SW 1271 (cell line): ENCODE results near the gene SH3TC1.

Experiments used
- DNase-seq, 2 experiments: peaks; one replicate each; lab custom pipeline; 2025; lab: John Stamatoyannopoulos, UW

SH3TC1 gene

DNA sequence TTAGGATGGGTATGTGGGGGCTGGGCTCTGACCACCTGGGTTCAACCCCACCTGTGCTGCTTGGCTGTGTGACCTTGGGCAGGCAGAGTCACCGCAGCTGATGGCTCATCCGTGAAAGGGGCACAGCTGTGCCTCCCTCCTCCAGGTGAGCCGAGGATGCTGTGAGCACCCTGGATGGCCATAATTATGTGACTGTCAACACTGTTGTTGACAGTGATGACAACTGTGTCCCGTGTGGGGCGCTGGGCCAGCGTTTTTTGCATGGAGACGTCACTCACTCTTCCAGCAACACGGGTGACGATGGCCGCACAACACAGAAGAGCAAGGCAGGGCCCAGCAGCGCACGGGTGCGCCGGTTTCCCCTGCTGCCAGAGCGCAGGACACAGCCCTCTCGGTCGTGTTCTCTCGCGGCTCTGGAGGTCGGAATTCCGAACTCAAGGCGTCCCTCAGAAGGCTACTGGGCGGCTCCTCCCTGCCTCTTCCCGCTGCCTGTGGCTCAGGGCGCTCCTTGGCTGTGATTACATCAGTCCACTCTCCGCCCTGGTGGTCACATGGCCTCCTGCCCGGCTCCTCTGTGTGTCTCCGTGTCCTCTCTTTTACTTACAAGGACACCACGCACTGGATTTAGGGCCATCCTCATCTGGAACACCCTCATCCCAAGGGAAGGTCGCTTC lies 1.3 kb downstream of the SH3TC1 start:
- no peak for DNase-seq

DNA sequence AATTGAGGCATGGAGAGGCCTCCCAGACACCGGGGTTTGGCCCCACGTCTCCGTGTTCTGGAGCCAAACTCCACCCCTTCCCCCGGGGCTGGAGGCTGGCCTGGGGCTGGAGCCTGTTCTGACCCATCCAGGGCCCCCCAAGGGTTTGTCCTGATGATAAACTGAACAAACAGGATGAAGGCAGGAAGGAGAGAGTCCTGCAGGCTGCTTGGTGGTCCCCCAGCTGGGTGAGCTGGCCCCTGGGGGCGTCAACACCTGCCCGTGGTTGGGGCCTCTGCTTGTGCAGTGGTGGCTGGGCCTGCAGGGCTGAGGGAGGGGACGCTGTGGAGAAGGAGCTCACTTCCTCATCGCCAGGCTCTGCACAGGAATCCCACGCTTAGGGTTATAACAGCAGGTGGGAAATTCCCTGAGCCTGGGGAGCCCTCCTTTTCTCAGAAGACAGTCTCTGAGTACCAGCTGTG lies 2.3 kb downstream of the SH3TC1 start:
- no peak for DNase-seq

DNA sequence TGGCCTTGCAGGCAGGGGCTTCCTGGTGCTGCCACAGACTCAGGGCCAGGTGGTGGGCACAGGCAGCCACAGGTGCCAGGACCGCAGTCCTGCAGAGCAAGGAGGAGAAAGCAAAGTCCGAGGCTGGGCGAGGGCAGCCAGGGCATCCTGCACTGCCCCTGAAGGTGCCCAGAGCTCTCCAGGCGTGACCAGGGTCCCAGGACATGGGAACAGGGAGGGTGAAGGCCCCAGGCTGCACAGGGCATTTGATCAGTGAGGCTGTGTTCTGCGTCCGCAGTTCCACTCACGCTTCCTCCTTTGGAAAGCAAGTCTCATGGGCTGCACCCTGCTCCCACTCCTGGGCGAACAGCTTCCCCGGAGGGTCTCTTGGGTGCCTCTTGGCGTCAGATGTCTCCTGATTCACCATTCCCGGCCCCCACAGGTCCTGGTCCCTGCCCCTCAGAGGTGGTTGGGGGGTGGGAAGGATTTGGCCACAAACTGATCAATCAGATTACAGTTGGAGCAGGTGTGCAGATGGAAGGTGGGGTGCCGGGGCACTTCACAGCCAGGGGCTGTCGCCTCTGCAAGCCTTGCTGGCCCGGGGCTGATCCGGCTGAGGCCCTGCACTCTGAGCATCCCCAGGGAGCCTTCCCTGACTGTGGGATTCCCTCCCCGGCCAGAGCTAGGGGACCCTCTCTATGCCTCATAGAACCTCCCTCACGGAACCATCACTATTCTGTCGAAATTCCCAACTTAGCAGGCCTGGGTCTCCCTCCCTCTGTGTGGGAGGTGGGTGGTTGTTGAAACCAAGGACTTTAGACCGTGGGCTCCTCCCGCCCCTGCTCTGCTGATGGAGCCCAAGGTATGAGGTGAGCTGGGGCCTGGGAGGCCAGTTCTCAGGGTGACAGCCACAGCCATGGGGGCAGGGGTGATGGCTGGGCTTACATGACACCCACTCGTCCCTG lies 3.3 kb downstream of the SH3TC1 start:
- DNase-seq: no peak

DNA sequence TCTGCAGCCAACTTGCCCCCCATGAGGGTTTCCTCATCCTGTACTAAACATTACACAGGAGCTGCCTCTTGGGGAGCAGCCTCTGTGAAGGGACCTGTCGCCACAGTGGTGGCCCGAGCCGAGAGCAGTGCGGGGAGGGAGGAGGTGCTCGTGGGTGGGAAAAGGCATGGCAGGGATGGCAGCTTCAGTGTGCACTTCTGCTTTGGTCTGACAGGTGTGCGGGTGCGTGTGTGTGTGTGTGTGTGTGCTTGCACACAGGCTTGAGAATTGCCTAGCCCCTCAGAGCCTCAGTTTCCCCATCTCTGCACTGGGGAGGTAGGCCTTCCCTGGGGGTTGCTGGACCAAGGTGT lies 3.9 kb downstream of the SH3TC1 start:
- no peak for DNase-seq

DNA sequence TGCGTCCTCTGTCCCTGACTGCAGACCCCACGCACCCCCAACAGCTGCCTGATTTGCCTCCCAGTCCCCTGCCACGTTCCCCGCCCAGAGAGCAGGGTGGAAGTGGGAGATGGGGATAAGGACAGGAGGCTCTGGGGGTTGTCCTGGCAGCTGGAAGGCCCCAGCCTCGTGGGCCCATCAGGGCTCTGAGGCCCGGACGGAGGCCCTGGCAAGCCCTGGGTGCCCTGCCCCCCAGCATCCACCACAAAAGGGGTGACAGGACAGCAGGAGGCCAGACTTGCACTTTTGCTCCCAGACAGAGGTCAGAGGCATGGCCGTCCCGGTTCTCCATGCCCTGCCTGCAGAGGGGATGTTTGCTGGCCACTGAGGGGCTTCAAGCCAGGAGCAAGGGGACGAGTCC lies 4.7 kb downstream of the SH3TC1 start:
- no peak for DNase-seq

DNA sequence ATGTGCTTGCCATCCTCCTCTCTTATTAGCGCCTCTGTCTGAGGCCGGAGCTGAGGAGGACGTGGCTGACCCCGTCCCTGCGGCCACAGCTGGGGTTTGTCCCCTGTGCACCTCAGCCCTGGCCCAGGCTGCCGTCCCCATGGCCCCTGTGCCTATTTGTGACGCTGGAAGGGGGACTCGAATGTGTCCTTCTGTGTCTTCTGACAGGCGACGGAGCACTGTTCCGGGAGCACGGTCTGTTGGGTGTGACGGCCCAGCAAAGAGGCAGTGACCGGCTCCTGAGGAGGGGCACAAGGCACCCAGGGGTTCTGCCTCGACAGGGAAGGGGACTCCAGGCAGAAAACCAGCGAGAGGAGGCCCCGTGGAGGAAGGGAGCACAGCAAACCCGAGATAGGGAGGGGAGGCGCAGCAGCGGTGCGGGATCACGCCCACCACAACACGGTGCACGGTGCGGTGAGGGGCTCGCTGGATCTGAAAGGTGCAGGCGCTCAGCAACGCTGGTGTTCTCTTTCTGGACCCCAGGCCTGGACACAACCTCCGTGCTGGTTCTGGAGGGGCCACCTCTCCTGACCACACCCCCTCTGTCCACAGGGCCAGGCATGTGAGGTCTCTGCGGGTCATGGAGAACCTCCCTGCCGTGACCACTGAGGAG lies 5.6 kb downstream of the SH3TC1 start:
- DNase-seq: no peak

DNA sequence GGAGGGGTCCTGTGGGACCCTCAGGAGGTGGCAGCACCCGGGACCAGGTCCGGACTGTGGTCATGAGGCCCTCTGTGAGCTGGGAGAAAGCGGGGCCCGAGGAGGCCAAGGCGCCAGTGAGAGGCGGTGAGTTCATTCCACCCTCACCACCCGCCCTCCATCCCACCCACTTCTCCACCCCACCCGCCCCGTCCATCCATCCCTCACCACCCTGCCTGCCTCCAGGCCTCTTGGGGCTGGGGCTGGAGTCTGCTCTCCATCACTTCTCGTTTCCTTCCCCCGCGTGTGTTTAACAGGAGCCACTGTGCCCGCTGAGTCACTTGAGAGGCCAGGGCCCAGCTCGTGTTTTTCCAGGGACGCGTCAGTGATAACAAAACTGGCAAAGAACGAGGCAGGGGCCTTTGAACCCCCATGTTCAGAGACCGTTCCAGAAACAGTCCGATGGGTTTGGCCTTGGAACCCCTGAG lies 6.2 kb downstream of the SH3TC1 start:
- no peak for DNase-seq

DNA sequence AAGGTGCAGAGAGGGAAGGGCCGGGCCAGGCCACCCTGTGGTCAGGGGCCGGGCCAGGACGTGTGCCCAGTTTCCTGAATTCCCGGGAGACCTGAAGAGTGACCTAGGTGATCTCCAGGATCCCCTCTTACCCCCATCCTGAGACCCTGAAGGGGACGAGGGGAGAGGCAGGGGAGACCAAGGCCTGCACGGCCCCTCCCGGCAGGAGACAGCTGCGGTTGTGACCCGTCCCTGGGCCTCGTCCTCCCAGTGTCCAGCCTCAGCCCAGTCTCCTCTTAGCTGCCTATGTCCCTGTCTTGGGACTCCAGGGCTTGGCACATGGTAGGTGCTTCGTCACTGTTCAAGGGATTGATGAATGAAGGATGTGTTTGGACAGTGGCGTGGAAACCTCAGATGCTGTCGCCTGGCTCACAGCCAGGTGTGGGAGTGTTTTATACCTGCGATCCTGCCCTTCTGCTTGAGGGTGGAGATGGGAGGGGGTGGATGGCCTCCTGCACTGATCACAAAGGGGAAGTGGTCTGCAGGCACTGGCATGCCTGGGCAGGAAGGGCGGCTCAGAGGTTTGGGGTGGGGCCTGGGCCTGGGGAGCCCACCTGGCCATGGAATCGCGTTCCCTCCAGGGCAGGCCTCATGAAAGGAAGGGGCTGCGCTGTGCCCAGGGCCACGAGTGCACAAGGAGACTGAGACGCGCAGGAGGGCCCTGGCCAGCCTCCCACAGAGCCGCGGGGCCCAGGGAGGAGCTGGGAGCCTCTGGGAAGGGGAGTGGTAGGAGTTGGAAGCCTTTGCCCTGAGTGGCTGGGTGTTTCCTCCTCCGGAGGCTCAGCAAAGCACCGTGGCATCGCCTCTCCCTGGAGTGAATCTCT lies 6.9 kb downstream of the SH3TC1 start:
- DNase-seq: no peak

DNA sequence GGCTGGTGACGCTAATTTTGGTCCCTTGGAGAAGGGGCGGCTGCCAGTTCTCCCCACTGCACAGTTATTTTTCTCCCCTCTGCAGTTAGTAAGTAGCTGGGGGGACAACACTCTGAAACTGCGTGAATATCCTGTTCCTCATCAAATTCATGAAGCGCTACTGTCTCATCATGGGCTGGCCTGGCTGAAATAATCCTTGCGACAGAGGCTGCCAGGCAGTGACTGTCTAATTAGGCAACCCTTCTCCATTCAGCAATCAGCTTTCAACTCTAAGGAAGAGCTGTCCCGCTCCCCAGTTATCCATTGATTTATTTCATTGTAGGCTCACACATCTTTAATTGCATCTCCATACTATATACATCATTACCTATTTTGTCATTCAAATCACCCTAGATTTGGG lies 8.2 kb downstream of the SH3TC1 start:
- DNase-seq: no peak

DNA sequence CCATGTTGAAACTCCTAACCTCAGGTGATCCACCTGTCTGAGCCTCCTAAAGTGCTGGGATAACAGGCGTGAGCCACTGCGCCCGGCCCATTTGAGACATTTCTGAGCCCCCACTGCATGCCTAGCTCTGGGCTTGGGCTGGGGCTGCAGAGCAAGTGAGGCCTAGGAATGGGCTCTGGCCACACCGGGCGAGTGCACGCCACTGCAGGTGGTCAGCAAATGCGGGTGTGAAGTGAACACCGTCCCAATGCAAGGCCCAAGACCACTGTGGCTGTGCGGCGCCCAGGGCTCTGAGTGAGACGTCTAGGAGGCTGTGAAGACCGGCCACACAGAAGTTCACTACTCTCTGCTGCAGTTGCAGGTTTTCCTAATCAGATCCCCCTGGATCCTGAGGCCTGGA lies 9.5 kb downstream of the SH3TC1 start:
- no peak for DNase-seq

DNA sequence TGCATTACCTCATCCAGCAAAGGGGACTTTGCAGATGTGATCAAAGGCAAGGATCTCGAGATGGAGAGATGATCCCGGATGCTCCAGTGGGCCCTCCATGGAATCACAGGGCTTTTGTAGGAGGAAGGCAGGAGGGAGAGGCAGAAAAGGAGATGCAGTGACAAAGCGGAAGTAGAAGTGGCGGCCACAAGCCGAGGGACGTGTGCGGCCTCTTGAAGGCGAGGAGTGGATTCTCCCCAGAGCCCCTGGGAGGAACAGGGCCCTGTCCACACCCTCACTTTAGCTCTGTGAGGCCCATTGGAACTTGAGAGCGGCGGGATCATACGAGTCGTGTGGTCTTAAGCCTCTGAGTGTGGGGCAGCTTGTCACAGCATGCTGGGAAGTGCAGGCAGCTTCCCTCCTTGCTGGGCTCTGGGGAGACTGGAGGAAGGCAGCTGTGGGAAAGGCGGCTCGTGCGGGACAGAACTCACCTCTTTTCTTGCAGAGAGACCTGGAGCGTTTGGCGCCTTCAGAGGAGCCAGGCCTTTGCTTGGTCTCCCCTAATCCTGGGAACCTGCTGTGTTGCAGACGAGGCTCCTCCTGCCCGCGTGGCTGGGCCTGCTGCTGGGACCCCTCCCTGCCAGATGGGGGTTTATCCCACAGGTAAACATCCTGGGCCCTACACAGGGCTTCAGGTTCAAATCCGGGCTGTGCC lies 10.2 kb downstream of the SH3TC1 start:
- DNase-seq: no peak

DNA sequence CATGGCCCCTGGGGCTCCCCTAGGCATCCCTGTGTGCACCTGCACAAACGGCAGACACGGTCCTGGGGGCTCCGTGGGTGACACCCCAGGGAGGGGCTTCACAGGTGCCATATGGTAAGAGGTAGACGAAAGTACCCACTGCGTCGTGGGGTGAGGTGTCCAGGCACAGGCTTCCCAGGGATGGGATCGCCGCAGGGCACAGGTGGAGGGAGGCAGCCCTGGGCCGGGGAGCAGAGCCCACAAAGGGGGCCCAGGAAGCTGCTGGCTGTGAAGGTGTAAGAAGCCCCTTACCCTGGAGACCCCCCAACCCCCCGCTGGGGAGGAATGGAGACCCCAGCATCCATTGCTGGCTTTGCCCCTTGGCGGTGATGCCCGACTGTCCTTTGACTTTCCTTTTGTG lies 10.9 kb downstream of the SH3TC1 start:
- no peak for DNase-seq

DNA sequence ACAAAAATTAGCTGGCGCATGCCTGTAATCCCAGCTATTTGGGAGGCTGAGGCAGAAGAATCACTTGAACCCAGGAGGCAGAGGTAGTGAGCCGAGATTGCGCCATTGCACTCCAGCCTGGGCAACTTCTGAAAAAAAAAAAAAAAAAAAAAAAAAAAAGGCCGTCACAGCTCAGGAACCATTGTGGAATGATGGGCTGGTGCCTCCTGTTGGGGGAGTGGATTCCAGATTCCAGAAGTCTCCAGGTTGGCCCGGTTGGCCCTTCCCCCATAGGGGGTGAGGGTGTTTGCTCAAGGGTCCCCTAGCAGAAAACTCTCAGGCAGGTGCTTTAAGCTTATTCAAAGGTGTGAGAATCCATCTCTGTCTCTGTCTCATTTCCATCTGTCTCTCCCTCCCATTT lies 11.5 kb downstream of the SH3TC1 start:
- no peak for DNase-seq

DNA sequence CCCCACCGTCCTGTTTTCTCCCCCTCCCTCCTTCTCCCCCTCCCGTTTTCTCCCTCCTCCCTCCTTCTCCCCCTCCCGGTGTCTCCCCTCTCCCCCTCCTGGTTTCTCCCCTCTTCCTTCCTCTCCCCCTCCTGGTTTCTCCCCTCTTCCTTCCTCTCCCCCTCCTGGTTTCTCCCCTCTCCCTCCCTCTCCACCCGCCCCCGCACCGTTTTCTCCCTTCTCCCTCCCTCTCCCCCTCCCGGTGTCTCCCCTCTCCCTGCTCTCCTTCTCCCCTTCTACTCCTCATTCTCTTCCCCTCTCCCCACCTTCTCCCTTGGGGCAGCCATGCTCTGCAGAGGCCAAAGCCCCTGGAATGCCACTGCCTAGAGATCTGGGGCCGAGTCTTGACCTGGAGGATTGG lies 12.2 kb downstream of the SH3TC1 start:
- no peak for DNase-seq

DNA sequence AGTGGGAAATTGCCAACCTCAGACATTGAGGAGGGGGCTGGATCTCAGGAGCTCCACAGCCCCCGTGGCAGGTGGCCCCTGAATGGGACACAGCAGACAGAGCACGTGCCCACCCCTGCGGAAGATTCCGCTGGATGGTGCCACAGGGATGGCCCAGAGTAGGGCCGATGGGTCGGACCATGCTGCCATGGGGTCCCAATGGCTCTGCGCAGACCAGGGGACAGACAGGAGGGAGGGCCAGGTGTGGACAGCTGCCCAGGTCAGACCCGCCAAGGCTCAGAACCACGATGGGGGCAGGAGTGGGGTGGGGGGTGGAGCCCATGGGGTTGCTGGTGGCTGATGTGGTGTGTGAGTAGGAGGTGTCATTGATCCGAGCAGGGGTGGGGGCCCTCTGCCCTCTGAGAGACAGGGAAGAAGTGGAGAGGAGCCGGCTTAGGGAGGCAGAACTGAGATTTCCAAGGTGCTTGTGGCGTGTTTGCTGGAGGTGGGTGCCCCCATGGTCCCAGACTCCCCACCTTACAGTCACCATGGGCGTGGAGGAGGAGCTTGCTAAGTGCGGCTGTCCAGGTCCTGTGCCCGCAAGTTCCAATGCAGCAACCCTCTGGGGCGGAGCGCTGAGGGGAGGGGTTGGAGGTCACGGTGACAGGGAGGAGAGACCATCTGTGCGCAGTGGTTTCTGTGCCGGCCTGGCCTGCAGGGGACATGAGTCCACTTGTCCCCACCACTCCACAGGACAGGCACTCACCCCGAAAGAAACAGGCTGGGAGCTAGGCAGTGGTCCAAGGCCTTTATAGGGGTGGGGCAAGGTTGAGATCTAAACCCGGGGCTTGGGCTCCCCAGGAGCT lies 12.9 kb downstream of the SH3TC1 start:
- no peak for DNase-seq

DNA sequence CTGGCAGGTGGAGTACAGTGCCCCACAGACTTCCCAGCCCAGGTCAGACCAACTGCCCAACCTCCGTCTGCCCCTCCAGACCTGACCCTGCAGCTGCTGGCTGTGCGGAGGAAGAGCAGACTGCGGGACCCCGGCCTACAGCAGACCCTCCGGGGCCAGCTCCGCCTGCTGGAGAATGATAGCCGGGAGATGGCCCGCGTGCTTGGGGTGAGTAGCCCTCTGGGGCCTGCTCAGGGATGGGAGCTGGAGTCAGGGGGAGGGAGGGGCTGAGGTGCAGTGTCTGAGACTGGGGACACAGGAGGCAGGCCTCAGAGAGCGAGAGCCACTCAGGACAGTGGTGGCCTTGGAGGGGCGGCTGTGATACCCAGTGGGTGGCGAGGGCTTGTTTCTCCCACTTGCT lies 13.5 kb downstream of the SH3TC1 start:
- no peak for DNase-seq

DNA sequence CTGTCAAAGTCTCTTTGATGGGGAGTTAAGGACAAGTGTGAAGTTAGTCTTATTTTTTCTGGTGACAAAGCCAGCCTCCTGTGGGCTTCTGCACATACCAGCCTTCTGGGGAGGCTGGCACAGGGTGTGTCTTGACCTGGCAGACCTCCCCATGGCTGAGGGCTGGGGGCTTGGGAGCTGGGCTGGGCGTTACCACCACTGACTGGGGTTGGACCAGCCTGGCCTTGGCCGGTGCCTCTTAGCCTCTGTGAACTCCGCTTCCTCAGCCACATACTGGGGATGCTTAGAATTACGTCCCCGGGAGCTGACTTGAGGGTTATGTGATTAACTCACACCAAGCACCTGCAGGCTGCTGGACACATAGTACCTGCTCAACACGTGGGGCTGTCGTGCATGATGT lies 14.0 kb downstream of the SH3TC1 start:
- DNase-seq: no peak

DNA sequence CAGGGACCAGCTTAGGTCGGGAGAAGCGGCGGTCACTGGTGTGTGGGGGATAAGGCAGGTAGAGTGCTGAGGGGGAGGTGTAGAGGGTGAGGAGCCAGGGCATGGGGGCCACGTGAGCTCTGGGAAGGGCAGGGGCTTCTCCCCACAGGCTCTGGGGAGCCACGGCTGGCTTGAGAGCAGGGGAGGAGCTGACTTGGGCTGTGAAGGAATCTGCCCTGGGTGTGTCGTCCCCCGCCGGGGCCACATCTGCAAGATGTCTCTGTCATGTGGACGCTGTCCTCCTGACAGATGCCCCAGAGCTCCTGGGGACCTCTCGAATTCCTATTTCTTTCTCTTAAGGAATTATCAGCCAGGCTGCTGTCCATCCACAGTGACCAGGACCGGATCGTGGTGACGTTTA lies 15.0 kb downstream of the SH3TC1 start:
- DNase-seq: no peak

DNA sequence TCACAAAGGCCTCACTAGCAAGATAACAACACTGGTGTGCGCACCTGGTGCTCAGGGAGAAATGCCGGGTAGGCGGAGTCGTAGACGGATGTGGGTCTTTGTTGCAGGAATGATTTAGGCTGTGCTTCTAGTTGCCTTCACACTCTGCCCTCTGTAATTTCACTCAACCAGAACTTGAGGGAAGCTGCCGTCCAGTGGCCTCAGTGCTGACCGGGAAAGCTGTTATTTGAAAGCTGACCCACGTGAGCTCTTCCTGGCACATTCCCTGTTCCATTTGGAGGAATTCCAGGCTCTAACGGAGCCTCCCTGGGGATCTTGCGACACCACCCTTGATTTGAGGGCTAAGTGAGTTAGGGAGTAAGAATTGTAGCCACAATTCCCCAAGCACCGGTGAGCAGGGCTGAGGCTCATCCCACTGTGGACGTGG lies 15.9 kb downstream of the SH3TC1 start:
- DNase-seq: no peak
